DND-41 (cell line): Measurements from ENCODE around the gene URM1.

ENCODE experiments used
- ATAC-seq: fragments of 200-7000 bp; cut with Tn5 transposase; 3 replicates; pipeline ENCODE4 v1.9.1; 2021; ENCODE audit warnings: low read depth; ENCODE audit not compliant: insufficient read depth
- DNase-seq: peaks from one replicate; pipeline ENCODE4 v3.0.0-alpha.2; 2020
- H2AFZ ChIP-seq: 2 replicates; pipeline ENCODE4 v1.6.0; 2012; ENCODE audit warnings: low read depth, low read length
- H3K27ac ChIP-seq: 2 replicates; pipeline ENCODE4 v1.5.1; 2012; ENCODE audit warnings: low read length, inconsistent platforms
- H3K27me3 ChIP-seq: fragments of 200-600 bp; sonication (generic); 2 replicates; pipeline ENCODE4 v1.6.0; 2012; ENCODE audit warnings: low read length, mild to moderate bottlenecking, inconsistent platforms; ENCODE audit not compliant: insufficient read depth, poor library complexity
- H3K36me3 ChIP-seq: 2 replicates; pipeline ENCODE4 v1.5.1; 2012; ENCODE audit warnings: low read length, inconsistent platforms; ENCODE audit not compliant: insufficient read depth
- H3K4me1 ChIP-seq: 2 replicates; pipeline ENCODE4 v1.5.1; 2012; ENCODE audit warnings: mild to moderate bottlenecking, low read length; ENCODE audit not compliant: insufficient read depth
- H3K4me2 ChIP-seq: 2 replicates; pipeline ENCODE4 v1.6.0; 2012; ENCODE audit warnings: mild to moderate bottlenecking, moderate library complexity, low read length, inconsistent platforms; ENCODE audit not compliant: insufficient read depth
- H3K4me3 ChIP-seq, 2 experiments: fragments of 200-600 bp in 1 of 2; shearing (Covaris generic) in 1 of 2; 2 replicates each; pipeline ENCODE4 v1.5.1; 2012 to 2016; ENCODE audit warnings: inconsistent platforms in 2 of 2, low read length in 2 of 2, mild to moderate bottlenecking in 2 of 2, low read depth in 1 of 2, moderate library complexity in 1 of 2
- H3K79me2 ChIP-seq: 2 replicates; pipeline ENCODE4 v1.6.0; 2012; ENCODE audit warnings: low read length, inconsistent platforms; ENCODE audit not compliant: insufficient read depth
- H3K9ac ChIP-seq: 2 replicates; pipeline ENCODE4 v1.6.0; 2012; ENCODE audit warnings: low read depth, mild to moderate bottlenecking, inconsistent platforms, low read length, moderate library complexity
- H3K9me3 ChIP-seq: 2 replicates; pipeline ENCODE4 v1.5.1; 2012; ENCODE audit warnings: low read length, moderate library complexity, mild to moderate bottlenecking, inconsistent platforms; ENCODE audit not compliant: insufficient read depth, severe bottlenecking
- H4K20me1 ChIP-seq: 2 replicates; pipeline ENCODE4 v1.6.0; 2012; ENCODE audit warnings: low read length; ENCODE audit not compliant: insufficient read depth
- CTCF ChIP-seq: IDR thresholded peaks from 2 replicates; pipeline ENCODE4 v1.5.1; 2012; ENCODE audit warnings: borderline replicate concordance, low read length, moderate library complexity, mild to moderate bottlenecking; ENCODE audit not compliant: poor library complexity, severe bottlenecking; ENCODE audit errors: extremely low read depth
- EZH2 ChIP-seq: IDR thresholded peaks from 3 replicates; pipeline ENCODE4 v1.6.1; 2012; ENCODE audit warnings: borderline replicate concordance, low read depth, mild to moderate bottlenecking, moderate library complexity, low read length, inconsistent platforms; ENCODE audit not compliant: severe bottlenecking

The URM1 gene

GRCh38 chr9:128349772-128350171 is 21.4 kb upstream of the URM1 start:
- Histone ChIP-seq H4K20me1 (no peaks in the 10 kb centered on the region), H2AFZ (no peak overlapping the region)
- no peak for ATAC-seq

GRCh38 chr9:128355451-128355850 is 15.7 kb upstream of the URM1 start:
- H3K4me3 ChIP-seq: no peak overlapping the region
- no peak overlapping the region for H2AFZ ChIP-seq
- H4K20me1 ChIP-seq: no peaks in the 10 kb centered on the region
- no peak overlapping the region for H3K4me2 ChIP-seq
- H3K27me3 ChIP-seq: no peaks in the 10 kb centered on the region
- H3K36me3 ChIP-seq: peaks cover 44% of the 10 kb centered on the region
- no peaks in the 10 kb centered on the region for H3K79me2 ChIP-seq
- no peak overlapping the region for H3K27ac ChIP-seq
- DNase-seq: no peak
- TF ChIP-seq CTCF: no peak
- H3K4me1 ChIP-seq: no peaks in the 10 kb centered on the region
- H3K9me3 ChIP-seq: no peaks in the 10 kb centered on the region
- no peak for ATAC-seq
- no peak overlapping the region for H3K9ac ChIP-seq

More at GRCh38 chr9:128349772-128350171, 21.4 kb upstream of the URM1 start:
- Histone ChIP-seq H3K36me3 (peaks cover 58% of the 10 kb centered on the region), H3K9ac (no peak overlapping the region), H3K27me3 (no peaks in the 10 kb centered on the region), H3K9me3 (no peaks in the 10 kb centered on the region), H3K4me3 (no peak overlapping the region), H3K4me1 (no peaks in the 10 kb centered on the region), H3K79me2 (no peaks in the 10 kb centered on the region), H3K4me2 (no peak overlapping the region), H3K27ac (no peak overlapping the region)
- no peak for DNase-seq
- TF ChIP-seq EZH2: no peak
- TF ChIP-seq CTCF: no peak

GRCh38 chr9:128358090-128358489 is 13.1 kb upstream of the URM1 start:
- no peak overlapping the region for H3K9ac ChIP-seq
- H3K36me3 ChIP-seq: peaks cover 38% of the 10 kb centered on the region
- no peaks in the 10 kb centered on the region for H4K20me1 ChIP-seq
- no peak overlapping the region for H3K4me3 ChIP-seq
- H2AFZ ChIP-seq: no peak overlapping the region
- H3K4me2 ChIP-seq: no peak overlapping the region
- ATAC-seq (no peak), DNase-seq (no peak)
- no peak for TF ChIP-seq CTCF
- no peak for TF ChIP-seq EZH2
- H3K27ac ChIP-seq: no peak overlapping the region
- no peaks in the 10 kb centered on the region for H3K4me1 ChIP-seq
- no peaks in the 10 kb centered on the region for H3K27me3 ChIP-seq
- no peaks in the 10 kb centered on the region for H3K79me2 ChIP-seq
- H3K9me3 ChIP-seq: no peaks in the 10 kb centered on the region

GRCh38 chr9:128358861-128359260 is 12.3 kb upstream of the URM1 start:
- Histone ChIP-seq H3K36me3 (peaks cover 34% of the 10 kb centered on the region), H3K27me3 (no peaks in the 10 kb centered on the region), H3K4me2 (no peak overlapping the region), H3K9ac (no peak overlapping the region), H3K27ac (no peak overlapping the region), H4K20me1 (no peaks in the 10 kb centered on the region), H3K79me2 (no peaks in the 10 kb centered on the region), H3K9me3 (no peaks in the 10 kb centered on the region), H2AFZ (no peak overlapping the region), H3K4me1 (no peaks in the 10 kb centered on the region), H3K4me3 (no peak overlapping the region)
- ATAC-seq (no peak), DNase-seq (no peak)
- no peak for TF ChIP-seq CTCF
- TF ChIP-seq EZH2: no peak
